HG02981 (cell line): ENCODE measurements around the gene CLDN11.

Source experiments
- ATAC-seq: cut with Tn5 transposase; IDR thresholded peaks from one replicate; pipeline ENCODE4 v1.9.1; 2021; ENCODE audit warnings: mild to moderate bottlenecking, moderate library complexity; ENCODE audit not compliant: unreplicated experiment

Gene CLDN11

DNA sequence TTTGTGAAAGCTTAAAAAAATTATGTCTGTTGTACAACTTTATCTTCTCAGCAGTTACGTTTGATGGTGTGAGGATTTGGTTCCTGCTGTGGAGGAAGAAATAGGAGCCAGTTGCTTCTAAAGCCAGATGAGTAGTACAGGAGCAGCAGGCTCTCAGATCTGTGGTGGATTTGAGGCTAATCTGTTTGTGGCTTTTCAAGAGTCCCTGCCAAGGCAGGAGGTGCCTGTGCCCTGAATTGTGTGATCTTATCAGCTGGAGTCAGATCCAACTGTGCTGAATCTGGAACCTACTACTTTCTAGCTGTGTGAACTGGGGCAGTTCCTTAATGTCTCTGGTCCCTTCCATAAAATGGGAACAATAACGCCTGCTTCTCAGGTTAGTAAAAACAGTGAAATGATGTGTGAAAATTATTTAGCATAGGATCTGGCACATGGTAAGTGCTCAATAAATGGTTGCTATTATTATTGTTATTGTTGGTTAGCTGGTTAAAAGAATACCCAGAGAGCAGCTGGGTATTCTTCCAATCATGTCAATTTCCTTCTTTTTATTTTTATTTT lies 7.7 kb downstream of the CLDN11 start:
- ATAC-seq = no peak

GRCh38 chr3:170428095-170428494 lies 9.4 kb downstream of the CLDN11 start:
- ATAC-seq = no peak

GRCh38 chr3:170429050-170429449 lies 10.4 kb downstream of the CLDN11 start:
- ATAC-seq = no peak

DNA sequence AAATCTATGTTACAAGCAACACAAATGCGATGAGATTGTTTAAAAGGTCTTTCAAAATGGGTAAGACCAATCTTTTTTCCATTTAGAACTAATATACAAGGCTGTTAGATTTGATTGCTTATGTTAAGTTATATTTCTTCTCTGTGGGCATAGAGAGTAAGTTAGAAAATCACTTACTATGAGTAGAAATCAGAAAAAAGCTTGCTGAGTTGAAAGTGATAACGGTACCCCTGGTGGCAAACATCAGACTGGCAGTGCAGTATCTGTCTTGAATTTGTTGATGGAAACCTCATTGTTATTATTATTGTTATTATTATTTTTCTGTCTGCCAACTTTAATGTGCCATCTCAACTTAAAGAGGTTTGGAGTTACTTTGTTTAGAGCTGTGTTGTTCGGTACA lies 12.4 kb downstream of the CLDN11 start:
- no peak for ATAC-seq

- no peak for ATAC-seq
Measured at GRCh38 chr3:170432416-170432815, 13.7 kb downstream of the CLDN11 start.

DNA sequence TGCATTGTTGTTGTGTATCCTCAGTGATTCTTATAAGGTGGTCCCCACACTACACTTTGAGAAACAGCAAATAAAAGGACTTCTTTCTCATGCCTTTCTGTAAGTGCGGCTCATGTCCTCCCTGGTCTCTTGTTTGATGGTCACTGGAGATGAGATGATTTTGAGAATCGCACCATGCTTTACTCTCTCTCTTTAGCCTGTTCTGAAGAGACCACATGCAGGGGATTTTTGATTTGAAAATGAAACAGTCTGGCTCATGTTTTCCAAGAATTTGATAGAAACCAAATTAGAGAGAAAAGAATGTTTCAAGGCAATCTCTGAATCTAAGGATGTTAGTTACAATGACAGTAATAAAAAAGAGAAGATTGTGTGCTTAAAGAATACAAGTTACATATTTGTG lies 18.0 kb downstream of the CLDN11 start:
- ATAC-seq = no peak

DNA sequence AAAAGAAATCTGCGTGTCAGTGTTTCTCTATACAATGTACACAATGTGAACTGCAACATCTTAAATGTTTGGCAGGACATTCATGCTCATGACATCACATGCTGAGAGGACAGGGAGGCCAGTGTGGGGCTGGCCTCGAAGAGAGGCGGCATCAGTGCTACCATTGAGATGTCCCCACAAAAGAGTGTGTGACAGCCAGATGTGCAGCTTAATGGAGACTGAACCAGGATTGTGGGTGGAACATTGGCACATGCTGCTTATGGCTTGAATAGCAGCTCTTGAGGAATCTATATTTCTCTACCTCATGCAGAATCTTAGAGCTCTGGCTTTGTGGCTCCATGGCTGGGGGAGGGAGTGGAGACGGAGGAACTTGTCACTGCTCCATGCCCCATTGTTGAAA lies 18.5 kb downstream of the CLDN11 start:
- ATAC-seq = no peak

DNA sequence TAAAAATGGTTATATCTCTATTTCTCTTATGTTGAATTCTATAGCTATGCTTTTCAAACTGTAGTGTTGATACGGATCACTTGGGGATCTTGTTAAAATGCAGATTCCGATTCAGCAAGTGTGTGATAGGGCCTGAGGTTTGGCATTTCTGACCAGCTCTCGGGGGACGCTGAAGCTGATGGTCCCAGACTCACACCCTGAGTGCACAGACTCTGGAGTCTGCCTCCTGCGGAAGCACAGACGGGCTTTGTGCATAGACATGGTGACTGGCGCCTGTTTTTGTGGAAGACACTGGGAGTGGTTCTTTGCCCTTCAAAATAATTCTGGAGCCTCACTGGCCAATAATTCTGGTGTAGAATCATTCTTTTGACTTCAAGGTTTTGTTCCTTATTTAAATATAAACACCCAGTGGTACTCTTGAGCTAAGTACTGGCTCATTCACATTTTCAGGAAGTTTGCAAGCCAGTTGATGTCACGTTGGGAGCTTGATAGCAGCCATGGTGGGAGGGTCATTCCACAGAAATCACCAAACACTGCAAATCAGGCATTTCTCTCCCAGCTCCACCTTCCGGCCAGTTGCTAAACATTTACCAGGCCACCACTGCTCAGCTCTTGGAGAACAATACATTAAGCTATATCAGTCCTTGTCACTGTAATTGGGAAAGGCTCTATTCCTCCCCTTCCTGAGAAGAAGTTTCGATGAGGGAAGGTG lies 19.2 kb downstream of the CLDN11 start:
- ATAC-seq = no peak

DNA sequence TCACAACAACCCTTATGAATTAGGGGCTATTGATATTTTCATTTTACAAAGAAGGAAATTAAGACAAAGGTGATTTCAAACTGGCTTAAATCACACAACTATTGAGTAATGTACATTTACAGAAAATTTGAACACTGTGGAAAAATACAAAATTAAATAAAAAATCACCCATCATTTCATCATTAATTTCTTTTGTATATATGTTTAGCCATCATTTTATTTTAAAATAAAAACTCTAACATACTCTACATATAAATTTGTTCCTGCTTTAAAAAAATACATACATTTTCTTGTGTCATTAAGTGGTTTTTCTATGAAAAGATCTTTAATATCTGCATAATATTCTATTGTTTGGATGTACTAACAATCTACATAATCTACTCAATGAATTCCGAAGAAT lies 20.2 kb downstream of the CLDN11 start:
- ATAC-seq = no peak

GRCh38 chr3:170440344-170440743 lies 21.7 kb downstream of the CLDN11 start:
- no peak for ATAC-seq

DNA sequence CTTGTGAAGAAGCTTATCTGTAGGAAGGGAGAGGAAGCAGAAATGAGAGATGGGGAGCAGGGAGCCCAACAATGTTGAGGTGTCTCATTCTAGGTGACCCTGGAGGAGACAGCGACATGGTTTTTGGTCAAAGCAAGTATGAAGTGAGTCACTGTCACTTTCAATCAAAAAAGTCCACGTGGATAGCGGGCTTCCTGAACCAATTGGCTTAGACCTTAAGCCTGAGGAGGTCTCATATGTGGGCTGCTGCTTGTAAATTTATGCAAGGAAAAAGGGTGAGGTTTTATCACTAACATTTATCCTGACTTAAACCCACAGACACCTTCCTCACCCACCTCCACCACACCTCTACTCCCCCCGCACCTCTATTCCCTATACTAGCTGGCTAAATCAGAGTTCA lies 22.7 kb downstream of the CLDN11 start:
- ATAC-seq = no peak

DNA sequence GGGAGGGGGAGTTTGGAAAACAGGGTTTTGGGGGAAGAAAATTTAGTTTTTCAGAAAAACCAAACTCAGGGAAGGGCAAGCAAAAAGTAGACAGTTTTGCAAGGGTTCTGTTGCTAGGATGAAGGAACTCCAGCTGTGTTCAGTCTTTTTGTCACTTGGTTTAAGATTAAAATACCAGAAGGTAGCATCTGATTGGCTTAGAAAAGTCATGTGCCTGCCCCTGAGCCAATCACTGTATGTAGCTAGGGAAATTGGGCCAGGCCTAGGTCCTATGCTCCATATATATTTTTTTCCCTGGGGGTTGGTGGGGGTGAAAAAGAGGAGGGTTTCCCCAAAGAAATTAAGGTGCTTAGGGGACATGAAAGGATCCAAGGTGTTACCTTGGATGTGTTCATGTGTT lies 24.3 kb downstream of the CLDN11 start:
- no peak for ATAC-seq

GRCh38 chr3:170443457-170443856 lies 24.8 kb downstream of the CLDN11 start:
- no peak for ATAC-seq

DNA sequence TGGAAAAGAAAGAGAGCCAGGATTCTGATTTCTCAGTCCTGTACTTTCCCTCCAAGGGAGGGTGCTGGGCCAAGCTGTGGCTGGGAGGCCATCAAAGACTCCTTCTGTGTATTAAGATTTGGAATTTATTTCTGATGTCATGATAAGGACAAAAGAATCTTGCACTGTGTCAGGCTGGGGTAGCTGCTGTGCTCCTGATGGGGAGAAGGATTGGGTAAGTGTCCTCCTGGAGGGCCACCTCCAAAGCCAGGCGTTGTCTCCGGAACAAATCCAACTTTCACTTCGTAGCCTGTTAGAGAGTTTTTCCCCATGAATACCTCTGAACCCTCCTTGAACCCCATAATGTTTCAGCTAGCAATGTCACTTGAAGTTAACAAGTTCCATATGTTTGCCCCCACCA lies 29.9 kb downstream of the CLDN11 start:
- no peak for ATAC-seq

- no peak for ATAC-seq
Measured at GRCh38 chr3:170450039-170450438, 31.4 kb downstream of the CLDN11 start.

DNA sequence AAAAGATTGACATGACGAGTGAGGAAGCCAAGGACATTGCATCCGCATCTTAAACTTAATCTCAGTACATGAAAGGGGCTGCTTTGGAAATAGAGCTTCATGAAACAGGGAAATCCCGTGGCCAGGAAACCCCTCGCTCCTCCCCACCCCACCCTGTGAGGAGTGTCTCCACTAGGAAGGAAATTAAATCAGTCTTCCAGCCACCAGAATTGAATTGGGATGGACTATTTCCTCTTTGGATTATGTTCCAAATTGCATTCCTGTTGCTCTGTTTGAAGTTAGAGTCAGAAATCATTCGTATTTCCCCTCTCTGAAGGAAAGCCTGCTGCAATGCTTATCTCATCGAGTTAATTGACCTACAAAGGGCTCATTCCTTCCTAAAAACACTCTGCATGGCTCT lies 35.8 kb downstream of the CLDN11 start:
- ATAC-seq = no peak

DNA sequence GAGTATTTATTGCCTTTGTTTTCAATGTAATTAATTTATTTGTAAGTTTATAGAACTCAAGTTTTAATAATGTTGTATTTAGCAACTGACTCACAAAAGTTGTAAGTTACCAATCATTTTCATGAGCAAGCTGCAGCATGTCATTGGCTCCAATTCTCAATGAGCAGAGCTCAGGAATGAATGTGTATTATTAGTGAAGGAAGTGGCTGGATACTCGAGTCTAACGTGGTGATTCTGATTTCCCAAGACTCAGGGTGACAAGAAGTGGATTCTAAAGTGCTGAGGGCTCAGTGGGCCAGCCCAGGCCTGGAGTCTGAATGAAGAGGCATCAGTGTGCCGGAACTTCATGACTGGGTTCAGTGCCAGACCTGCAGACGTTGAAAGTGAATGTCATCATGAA lies 39.6 kb downstream of the CLDN11 start:
- ATAC-seq = no peak

GRCh38 chr3:170463011-170463410 lies 44.3 kb downstream of the CLDN11 start:
- ATAC-seq = no peak

DNA sequence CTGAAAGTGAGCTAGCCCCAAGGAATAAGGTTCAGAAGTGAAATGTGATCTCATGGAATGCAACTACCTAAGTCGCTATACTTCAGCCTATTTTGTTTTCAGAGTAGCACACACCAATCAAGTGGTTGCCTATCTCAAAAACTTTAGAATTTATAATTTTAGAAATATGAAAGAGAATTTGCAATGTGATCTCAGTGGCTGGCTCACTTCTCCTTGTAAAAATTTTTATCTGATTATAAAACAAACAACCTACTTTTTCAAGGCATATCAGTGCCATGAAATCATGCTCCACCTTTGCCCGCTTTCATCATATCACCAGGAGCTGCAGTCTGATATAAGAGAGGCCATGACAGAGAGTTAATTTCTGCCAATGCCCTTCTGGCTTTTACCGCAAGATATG lies 47.3 kb downstream of the CLDN11 start:
- ATAC-seq = no peak

DNA sequence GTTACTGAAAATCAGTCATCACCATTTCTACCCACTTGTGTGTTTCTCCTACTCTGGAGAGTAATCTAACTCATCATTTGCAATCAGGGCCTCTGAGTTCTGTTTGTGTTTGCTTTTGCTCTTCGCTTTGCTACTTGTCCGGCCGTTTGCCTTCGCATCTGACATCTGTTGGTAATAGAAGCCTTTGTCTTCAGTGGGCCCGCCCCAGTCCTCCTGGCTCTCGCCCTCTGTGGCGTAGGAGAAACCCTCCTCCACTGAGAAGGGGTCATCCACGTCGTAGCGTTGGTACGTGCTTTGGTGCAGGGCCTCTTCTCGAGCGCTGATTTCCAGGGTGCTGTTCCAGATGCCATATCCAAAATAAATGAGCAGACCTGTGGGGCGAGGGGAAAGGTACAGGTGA lies 48.3 kb downstream of the CLDN11 start:
- no peak for ATAC-seq

DNA sequence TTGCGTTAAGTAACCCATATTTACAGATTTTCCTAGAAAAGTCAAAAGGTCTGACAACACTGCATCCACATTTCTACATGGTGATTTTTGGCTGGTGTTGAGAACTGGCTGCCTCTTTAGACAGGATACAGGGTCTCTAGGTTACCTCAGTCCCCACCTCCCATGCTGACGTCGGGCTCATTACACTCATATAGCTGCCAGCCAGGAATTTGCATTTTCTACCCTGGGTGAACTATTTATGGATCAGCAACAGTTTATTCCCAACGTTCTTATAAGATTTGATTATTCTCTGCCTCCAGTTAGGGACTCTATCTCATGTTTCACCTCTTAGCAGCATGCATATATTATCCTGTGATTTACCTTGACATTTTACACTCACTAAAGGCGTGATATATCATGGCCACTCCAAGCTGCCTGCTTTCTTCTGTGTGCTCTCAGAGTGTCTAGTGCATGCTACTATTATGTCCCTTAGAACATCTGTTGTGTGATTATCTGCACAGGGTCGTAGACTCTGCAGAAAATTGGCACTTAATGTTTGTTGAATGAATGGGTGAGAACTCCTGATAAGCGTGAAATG lies 49.0 kb downstream of the CLDN11 start:
- no peak for ATAC-seq

GRCh38 chr3:170469151-170470062 lies 50.7 kb downstream of the CLDN11 start:
- no peak for ATAC-seq
